T-cell (primary cell): ENCODE measurements around the gene CRYGS. TPM values are rescaled to one million over a fixed set of nuclear protein-coding genes. Genes with fewer than 3 reads are reported as not detected.

Source experiments
- ATAC-seq, 4 experiments: fragments of 200-7000 bp in 3 of 4; fragments of 150-1000 bp in 1 of 4; cut with Tn5 transposase; replicated peaks in 1 of 4; 1 replicate in 3 of 4; 2 replicates in 1 of 4; pipeline ENCODE4 v1.10.0; 2021; ENCODE audit warnings: moderate library complexity in 3 of 4, mild to moderate bottlenecking in 2 of 4, moderate number of reproducible peaks in 1 of 4
- CTCF ChIA-PET, 2 donors: fragments of 300-600 bp; sonication (Branson Sonifier 250); formaldehyde crosslinking; loops; one replicate each; lab custom pipeline; 2022; ENCODE audit warnings: antibody characterized with exemption in 2 of 2; lab: Charles Lee
- POLR2A ChIA-PET, 2 donors: fragments of 300-600 bp; sonication (Branson Sonifier 250); formaldehyde crosslinking; loops; one replicate each; lab custom pipeline; 2022; ENCODE audit warnings: antibody characterized with exemption in 2 of 2; lab: Charles Lee
- DNase-seq, 35 experiments: peaks; one replicate each; pipeline versions ENCODE4 v3.0.0 to v3.0.0-alpha.2; 2013 to 2023
- H3K27ac ChIP-seq: one replicate; pipeline ENCODE4 v1.5.1; 2013; ENCODE audit warnings: low read length
- H3K27me3 ChIP-seq, 2 experiments: replicated peaks in 1 of 2; 1 replicate in 1 of 2; 2 replicates in 1 of 2; pipeline versions ENCODE4 v1.6.1 to v1.7.0; 2013; ENCODE audit warnings: low read length in 1 of 2, mixed read lengths in 1 of 2; ENCODE audit not compliant: control insufficient read depth in 2 of 2, insufficient read depth in 2 of 2; ENCODE audit errors: extremely low read depth in 1 of 2
- H3K36me3 ChIP-seq, 2 donors: 1 replicate in 1 of 2; 2 replicates in 1 of 2; pipeline versions ENCODE4 v1.6.1 to v1.7.0; 2013; ENCODE audit warnings: low read length in 1 of 2; ENCODE audit not compliant: control insufficient read depth in 2 of 2, insufficient read depth in 1 of 2; ENCODE audit errors: extremely low read depth in 1 of 2
- H3K4me1 ChIP-seq, 2 experiments: 1 replicate in 1 of 2; 2 replicates in 1 of 2; pipeline versions ENCODE4 v1.6.1 to v1.7.0; 2013; ENCODE audit warnings: low read length in 2 of 2, mixed read lengths in 1 of 2; ENCODE audit not compliant: insufficient read depth in 2 of 2, control insufficient read depth in 1 of 2; ENCODE audit errors: extremely low read depth in 1 of 2
- H3K4me3 ChIP-seq, 2 donors: 1 replicate in 1 of 2; 2 replicates in 1 of 2; pipeline versions ENCODE4 v1.5.1 to v1.7.0; 2013; ENCODE audit warnings: mild to moderate bottlenecking in 2 of 2, low read length in 1 of 2, moderate library complexity in 1 of 2; ENCODE audit not compliant: control insufficient read depth in 1 of 2; ENCODE audit errors: extremely low read depth in 1 of 2
- H3K9me3 ChIP-seq: 2 replicates; pipeline ENCODE4 v1.7.0; 2013
- H3K27ac Mint-ChIP-seq, 2 donors: one replicate each; pipeline ENCODE4 v1.8.0; 2020 to 2021; ENCODE audit warnings: mild to moderate bottlenecking in 2 of 2, mixed read lengths in 2 of 2
- H3K27me3 Mint-ChIP-seq, 2 donors: one replicate each; pipeline ENCODE4 v1.8.0; 2021 to 2022; ENCODE audit warnings: mixed read lengths in 2 of 2
- H3K36me3 Mint-ChIP-seq: one replicate; pipeline ENCODE4 v1.8.0; 2021; ENCODE audit warnings: mixed read lengths
- H3K4me1 Mint-ChIP-seq, 3 donors: one replicate each; pipeline ENCODE4 v1.8.0; 2020 to 2022; ENCODE audit warnings: mixed read lengths in 3 of 3, mild to moderate bottlenecking in 1 of 3
- H3K4me3 Mint-ChIP-seq, 3 donors: one replicate each; pipeline ENCODE4 v1.8.0; 2020 to 2022; ENCODE audit warnings: mild to moderate bottlenecking in 3 of 3, mixed read lengths in 3 of 3, moderate library complexity in 3 of 3
- H3K9me3 Mint-ChIP-seq, 3 donors: one replicate each; pipeline ENCODE4 v1.8.0; 2020 to 2022; ENCODE audit warnings: mixed read lengths in 3 of 3
- WGBS: methylation state at CpG from one replicate; pipeline ENCODE4 v1.1.5; 2013; ENCODE audit warnings: missing lambda C conversion rate; ENCODE audit not compliant: insufficient coverage; 5-methylcytosine and 5-hydroxymethylcytosine counted together
- total RNA-seq, 35 experiments: library from RNA in 6 of 35; stranded (reverse) in 6 of 35; fragments of 120-200 nt in 1 of 35; gene quantifications; one replicate each; pipeline versions ENCODE4 v1.2.1 to v1.2.4 and lab custom pipeline; 2013 to 2026

Gene CRYGS
- total RNA-seq, 5 donors from 2014 or later (not counting 1 experiment from before 2014, with no cell fraction given), result 5.5 to 10.4 (median 7.8) TPM

GRCh38 chr3:186549497-186549896 lies 5.3 kb upstream of the CRYGS start:
- H3K36me3 Mint-ChIP-seq, result peaks cover 40% of the 10 kb centered on the region
- no peaks in the 10 kb centered on the region for H3K9me3 Mint-ChIP-seq
- CTCF ChIA-PET, result interaction anchor here (0.6 to 1.7 kb wide), 3 partner anchors 9 to 566 kb away, joined by 3 to 9 read pairs (median 6); no protein-coding TSS in a partner anchor
- Histone ChIP-seq H3K27ac (no peak overlapping the region), H3K36me3 (peaks cover 0 to 48% of the 10 kb centered on the region in 2 donors), H3K4me1 (no peaks in the 10 kb centered on the region), H3K27me3 (no peaks in the 10 kb centered on the region), H3K9me3 (no peaks in the 10 kb centered on the region), H3K4me3 (no peak overlapping the region)
- DNase-seq (no peak), ATAC-seq (no peak)
- no peaks in the 10 kb centered on the region for H3K27me3 Mint-ChIP-seq
- POLR2A ChIA-PET, result interaction anchor here in 1 of 2 donors (0.6 kb wide), 1 partner anchor 275 kb away, joined by 4 read pairs; no protein-coding TSS in a partner anchor
- no peak overlapping the region for H3K27ac Mint-ChIP-seq
- 100% methylated on average over 1 of the region's 3 CpGs for WGBS
- H3K4me1 Mint-ChIP-seq, result no peaks in the 10 kb centered on the region
- H3K4me3 Mint-ChIP-seq, result no peak overlapping the region

GRCh38 chr3:186540835-186541226 lies 3.3 kb downstream of the CRYGS start:
- Histone ChIP-seq H3K36me3 (peaks cover 0 to 4% of the 10 kb centered on the region in 2 donors), H3K4me3 (no peak overlapping the region), H3K27me3 (no peaks in the 10 kb centered on the region), H3K4me1 (peaks cover 3 to 6% of the 10 kb centered on the region in 2 experiments), H3K27ac (no peak overlapping the region), H3K9me3 (no peaks in the 10 kb centered on the region)
- ChIA-PET POLR2A (interaction anchor here (0.5 to 0.7 kb wide), 2 partner anchors 10 to 559 kb away, joined by 3 read pairs; no protein-coding TSS in a partner anchor), CTCF (interaction anchor here (0.5 to 4.2 kb wide), 61 partner anchors 9 to 882 kb away, joined by 3 to 56 read pairs (median 5); partner anchors contain the start of gene DNAJB11 (in 1 of the 2))
- Mint-ChIP-seq H3K27ac (peak overlapping the region; percentile 4 to 68), H3K9me3 (no peaks in the 10 kb centered on the region), H3K4me1 (peaks cover 9 to 15% (median 9%) of the 10 kb centered on the region in 3 donors), H3K4me3 (no peak overlapping the region), H3K27me3 (no peaks in the 10 kb centered on the region), H3K36me3 (peaks cover 16% of the 10 kb centered on the region)
- DNase-seq (no peak), ATAC-seq (peak in 3 of 4 experiments; percentile 17 to 52 (median 28))
- 11% methylated on average over 1 of the region's 2 CpGs for WGBS

- Mint-ChIP-seq H3K4me3 (no peak overlapping the region), H3K27ac (peak overlapping the region; percentile 4 to 68), H3K4me1 (peaks cover 9 to 15% (median 9%) of the 10 kb centered on the region in 3 donors), H3K27me3 (no peaks in the 10 kb centered on the region), H3K9me3 (no peaks in the 10 kb centered on the region), H3K36me3 (peaks cover 16% of the 10 kb centered on the region)
- DNase-seq (peak; percentile 60 to 93 (median 79)), ATAC-seq (peak; percentile 86 to 97 (median 95))
- Histone ChIP-seq H3K9me3 (no peaks in the 10 kb centered on the region), H3K36me3 (peaks cover 0 to 4% of the 10 kb centered on the region in 2 donors), H3K4me3 (no peak overlapping the region), H3K27ac (no peak overlapping the region), H3K4me1 (peaks cover 3 to 6% of the 10 kb centered on the region in 2 experiments), H3K27me3 (no peaks in the 10 kb centered on the region)
- 10% methylated on average over 8 of the region's 8 CpGs for WGBS
- POLR2A ChIA-PET, result interaction anchor here (0.5 to 0.7 kb wide), 2 partner anchors 10 to 558 kb away, joined by 3 read pairs; no protein-coding TSS in a partner anchor
- CTCF ChIA-PET, result interaction anchor here (0.5 to 4.2 kb wide), 72 partner anchors 9 to 1074 kb away, joined by 3 to 56 read pairs (median 4); partner anchors contain the start of gene DNAJB11 (in 1 of the 2)
Measured at GRCh38 chr3:186540221-186540834, 3.9 kb downstream of the CRYGS start.

GRCh38 chr3:186538779-186539178 lies 5.4 kb downstream of the CRYGS start:
- H3K4me1 Mint-ChIP-seq, result peaks cover 18 to 30% (median 24%) of the 10 kb centered on the region in 3 donors
- ChIA-PET POLR2A (interaction anchor here in 1 of 2 donors (1.0 kb wide), 1 partner anchor 31 kb away, joined by 7 read pairs; the partner anchor contains the start of gene DNAJB11), CTCF (interaction anchor here (0.9 to 4.2 kb wide), 11 partner anchors 9 to 595 kb away, joined by 3 to 51 read pairs (median 12); no protein-coding TSS in a partner anchor)
- Histone ChIP-seq H3K27ac (no peak overlapping the region), H3K4me3 (no peak overlapping the region), H3K27me3 (no peaks in the 10 kb centered on the region), H3K9me3 (no peaks in the 10 kb centered on the region), H3K36me3 (no peaks in the 10 kb centered on the region), H3K4me1 (peaks cover 11 to 14% of the 10 kb centered on the region in 2 experiments)
- H3K27ac Mint-ChIP-seq, result no peak overlapping the region
- no peak for DNase-seq
- H3K9me3 Mint-ChIP-seq, result no peaks in the 10 kb centered on the region
- ATAC-seq, result no peak
- 71% methylated on average over 3 of the region's 3 CpGs for WGBS
- H3K4me3 Mint-ChIP-seq, result no peak overlapping the region
- H3K27me3 Mint-ChIP-seq, result no peaks in the 10 kb centered on the region
- H3K36me3 Mint-ChIP-seq, result peaks cover 5% of the 10 kb centered on the region

- Mint-ChIP-seq H3K27ac (no peak overlapping the region), H3K27me3 (no peaks in the 10 kb centered on the region), H3K9me3 (no peaks in the 10 kb centered on the region), H3K36me3 (no peaks in the 10 kb centered on the region), H3K4me3 (no peak overlapping the region), H3K4me1 (peaks cover 31 to 44% (median 33%) of the 10 kb centered on the region in 3 donors)
- no peaks in the 10 kb centered on the region for H3K27me3 ChIP-seq
- H3K9me3 ChIP-seq, result no peaks in the 10 kb centered on the region
- H3K4me3 ChIP-seq, result no peak overlapping the region
- H3K4me1 ChIP-seq, result peaks cover 18 to 24% of the 10 kb centered on the region in 2 experiments
- H3K27ac ChIP-seq, result no peak overlapping the region
- H3K36me3 ChIP-seq, result no peaks in the 10 kb centered on the region
- POLR2A ChIA-PET, result no interaction called here
- CTCF ChIA-PET, result interaction anchor here (0.6 to 3.5 kb wide), 3 partner anchors 18 to 593 kb away, joined by 4 to 23 read pairs (median 5); no protein-coding TSS in a partner anchor
- DNase-seq (no peak), ATAC-seq (no peak)
Measured at GRCh38 chr3:186536883-186537844, 7.0 kb downstream of the CRYGS start.
